GM12864 (cell line): ENCODE data around the gene LTB4R.

Experiments
- DNase-seq: peaks from one replicate; pipeline ENCODE4 v3.0.0-alpha.2; 2011; ENCODE audit warnings: low read depth
- H3K4me3 ChIP-seq: 2 replicates; pipeline ENCODE4 v1.5.1; 2011; ENCODE audit warnings: mild to moderate bottlenecking, low read depth, low read length, control low read depth
- TF ChIP-seq, protein P1 (sequence below): IDR thresholded peaks from 2 replicates; pipeline ENCODE4 v1.5.1; 2011; ENCODE audit warnings: low read depth, mild to moderate bottlenecking, moderate library complexity, low read length, control low read depth, inconsistent platforms; ENCODE audit errors: missing control alignments

The LTB4R gene

GRCh38 chr14:24329736-24330135 lies 18.4 kb downstream of the LTB4R start:
- TF ChIP-seq, protein P1, sequence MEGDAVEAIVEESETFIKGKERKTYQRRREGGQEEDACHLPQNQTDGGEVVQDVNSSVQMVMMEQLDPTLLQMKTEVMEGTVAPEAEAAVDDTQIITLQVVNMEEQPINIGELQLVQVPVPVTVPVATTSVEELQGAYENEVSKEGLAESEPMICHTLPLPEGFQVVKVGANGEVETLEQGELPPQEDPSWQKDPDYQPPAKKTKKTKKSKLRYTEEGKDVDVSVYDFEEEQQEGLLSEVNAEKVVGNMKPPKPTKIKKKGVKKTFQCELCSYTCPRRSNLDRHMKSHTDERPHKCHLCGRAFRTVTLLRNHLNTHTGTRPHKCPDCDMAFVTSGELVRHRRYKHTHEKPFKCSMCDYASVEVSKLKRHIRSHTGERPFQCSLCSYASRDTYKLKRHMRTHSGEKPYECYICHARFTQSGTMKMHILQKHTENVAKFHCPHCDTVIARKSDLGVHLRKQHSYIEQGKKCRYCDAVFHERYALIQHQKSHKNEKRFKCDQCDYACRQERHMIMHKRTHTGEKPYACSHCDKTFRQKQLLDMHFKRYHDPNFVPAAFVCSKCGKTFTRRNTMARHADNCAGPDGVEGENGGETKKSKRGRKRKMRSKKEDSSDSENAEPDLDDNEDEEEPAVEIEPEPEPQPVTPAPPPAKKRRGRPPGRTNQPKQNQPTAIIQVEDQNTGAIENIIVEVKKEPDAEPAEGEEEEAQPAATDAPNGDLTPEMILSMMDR, result no peak
- DNase-seq, result no peak
- no peak overlapping the region for H3K4me3 ChIP-seq

GRCh38 chr14:24330973-24331674 lies 19.8 kb downstream of the LTB4R start:
- DNase-seq, result no peak
- no peak overlapping the region for H3K4me3 ChIP-seq
- TF ChIP-seq, protein P1, result no peak

- H3K4me3 ChIP-seq, result no peak overlapping the region
- DNase-seq, result no peak
- TF ChIP-seq, protein P1, result no peak
Observed at GRCh38 chr14:24331731-24332267, 20.5 kb downstream of the LTB4R start.

DNA sequence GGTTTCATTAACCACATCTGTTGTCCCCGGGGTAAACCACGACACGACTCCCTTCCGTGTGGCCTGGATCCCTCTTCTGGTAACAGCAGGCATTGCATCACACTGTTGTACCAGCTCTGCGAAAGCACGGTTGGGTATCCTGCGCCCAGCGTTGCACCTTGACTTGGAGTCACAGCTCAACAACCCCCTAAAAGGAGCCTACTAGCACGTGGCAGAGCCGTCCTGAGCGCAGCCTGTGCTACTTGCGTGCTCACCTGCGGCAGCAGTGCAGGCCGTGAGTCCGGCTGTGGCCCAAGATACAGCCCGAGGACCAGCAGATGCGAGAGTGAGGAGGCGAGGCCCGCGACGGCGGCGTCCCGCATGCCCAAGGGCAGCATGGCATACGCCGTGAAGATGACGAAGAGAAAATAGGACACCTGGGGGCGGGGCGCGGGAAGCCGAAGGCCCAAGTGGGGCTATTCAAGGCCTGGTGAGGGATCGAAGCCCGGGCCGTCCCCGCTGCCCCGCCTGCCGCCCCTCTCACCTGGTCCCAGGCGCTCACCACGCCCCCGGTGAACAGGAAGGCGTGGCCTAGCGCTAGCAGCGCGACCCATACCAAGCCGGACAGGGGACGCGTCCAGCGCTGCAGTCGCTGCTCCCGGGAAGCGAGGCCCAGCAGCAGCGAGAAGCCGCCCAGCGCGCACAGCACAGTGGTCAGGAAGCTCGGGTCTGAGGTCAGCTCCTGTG lies 21.1 kb downstream of the LTB4R start:
- H3K4me3 ChIP-seq, result peak overlapping the region; percentile 26
- peak; percentile 71 for DNase-seq
- TF ChIP-seq, protein P1, result peak; percentile 90

- DNase-seq, result no peak
- TF ChIP-seq, protein P1, result no peak
- peak within 1 kb of the TSS; percentile 9; the same call in 1 of the 2 replicates for H3K4me3 ChIP-seq
Observed at GRCh38 chr14:24334431-24335291, 23.4 kb downstream of the LTB4R start, which contains the start of gene ADCY4. ADCY4 (minus strand) TSS chr14:24335071; CDS start chr14:24334652, 419 bp downstream.

DNA sequence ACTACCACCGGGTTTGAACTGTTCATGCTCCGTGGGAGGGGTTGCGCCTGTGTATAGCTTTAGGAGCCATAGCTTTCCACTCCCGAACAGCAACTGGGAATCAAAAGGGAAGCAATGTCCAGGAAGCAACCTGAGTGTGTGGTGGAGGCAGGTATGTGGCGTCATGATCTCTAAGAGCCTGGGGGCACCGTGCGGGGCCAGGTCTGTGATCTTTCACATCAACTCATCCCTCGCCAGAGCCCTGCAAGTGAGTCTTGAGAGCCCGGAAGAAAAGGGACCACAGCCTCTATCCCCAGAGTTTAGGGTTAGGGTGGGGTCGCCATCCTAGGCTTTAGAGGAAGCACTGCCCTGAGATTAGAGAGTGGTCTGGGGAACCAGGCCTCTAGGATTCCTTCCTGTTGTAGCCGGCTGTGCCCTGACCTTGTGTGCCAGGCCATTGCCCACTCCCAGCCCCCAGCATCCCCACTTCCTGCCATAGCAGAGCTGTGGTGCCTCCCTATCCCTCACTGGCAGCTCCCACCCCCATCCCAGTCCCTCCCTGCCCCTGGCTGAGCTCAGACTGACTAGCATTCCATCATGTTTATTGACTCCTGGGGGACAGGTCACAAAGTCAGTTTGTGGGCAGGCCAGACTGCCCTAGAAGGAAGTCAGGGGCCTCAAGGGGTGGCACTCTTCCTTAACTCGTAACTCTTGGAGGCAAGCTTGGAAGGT lies 24.3 kb downstream of the LTB4R start:
- TF ChIP-seq, protein P1, result no peak
- no peak overlapping the region for H3K4me3 ChIP-seq
- DNase-seq, result no peak
